Islet precursor cell (in vitro differentiated cells): ENCODE data around the gene TMEM145.

Experiments
- DNase-seq: peaks from one replicate; pipeline ENCODE4 v3.0.0-alpha.2; 2018

TMEM145 gene

GRCh38 chr19:42278452-42279154 lies 34.5 kb upstream of the TMEM145 start:
- DNase-seq, result no peak

GRCh38 chr19:42279155-42279901 lies 33.8 kb upstream of the TMEM145 start:
- DNase-seq, result no peak

- peak; percentile 92 for DNase-seq
Measured at GRCh38 chr19:42279902-42280814, 33.0 kb upstream of the TMEM145 start.

GRCh38 chr19:42280815-42281145 lies 32.3 kb upstream of the TMEM145 start:
- DNase-seq, result peak; percentile 78

- peak; percentile 85 for DNase-seq
Measured at GRCh38 chr19:42281146-42281826, 31.8 kb upstream of the TMEM145 start.

GRCh38 chr19:42281827-42282762 lies 31.0 kb upstream of the TMEM145 start:
- peak; percentile 86 for DNase-seq

GRCh38 chr19:42282819-42283187 lies 30.3 kb upstream of the TMEM145 start:
- DNase-seq, result no peak

- DNase-seq, result peak; percentile 97
Measured at GRCh38 chr19:42283188-42284065, 29.7 kb upstream of the TMEM145 start.

GRCh38 chr19:42284066-42284501 lies 29.0 kb upstream of the TMEM145 start:
- DNase-seq, result peak; percentile 88

- DNase-seq, result no peak
Measured at GRCh38 chr19:42284591-42285341, 28.3 kb upstream of the TMEM145 start.

GRCh38 chr19:42285541-42285941 lies 27.6 kb upstream of the TMEM145 start:
- DNase-seq, result no peak

- no peak for DNase-seq
Measured at GRCh38 chr19:42285988-42286348, 27.1 kb upstream of the TMEM145 start.

- no peak for DNase-seq
Measured at GRCh38 chr19:42286349-42287016, 26.6 kb upstream of the TMEM145 start.

GRCh38 chr19:42287017-42287826 lies 25.9 kb upstream of the TMEM145 start:
- DNase-seq, result no peak

GRCh38 chr19:42287827-42288107 lies 25.3 kb upstream of the TMEM145 start:
- no peak for DNase-seq

GRCh38 chr19:42288387-42288786 lies 24.7 kb upstream of the TMEM145 start:
- DNase-seq, result no peak

GRCh38 chr19:42288881-42289555 lies 24.1 kb upstream of the TMEM145 start:
- no peak for DNase-seq

GRCh38 chr19:42289556-42290041 lies 23.5 kb upstream of the TMEM145 start:
- DNase-seq, result no peak
